ENCODE results near the gene ABI3. TPM values are rescaled to one million over a fixed set of nuclear protein-coding genes. Genes with fewer than 3 reads are reported as not detected.

Gene ABI3
- total RNA-seq, 3 donors from 2014 or later: 5.9 to 10.6 (median 7.2) TPM

DNA sequence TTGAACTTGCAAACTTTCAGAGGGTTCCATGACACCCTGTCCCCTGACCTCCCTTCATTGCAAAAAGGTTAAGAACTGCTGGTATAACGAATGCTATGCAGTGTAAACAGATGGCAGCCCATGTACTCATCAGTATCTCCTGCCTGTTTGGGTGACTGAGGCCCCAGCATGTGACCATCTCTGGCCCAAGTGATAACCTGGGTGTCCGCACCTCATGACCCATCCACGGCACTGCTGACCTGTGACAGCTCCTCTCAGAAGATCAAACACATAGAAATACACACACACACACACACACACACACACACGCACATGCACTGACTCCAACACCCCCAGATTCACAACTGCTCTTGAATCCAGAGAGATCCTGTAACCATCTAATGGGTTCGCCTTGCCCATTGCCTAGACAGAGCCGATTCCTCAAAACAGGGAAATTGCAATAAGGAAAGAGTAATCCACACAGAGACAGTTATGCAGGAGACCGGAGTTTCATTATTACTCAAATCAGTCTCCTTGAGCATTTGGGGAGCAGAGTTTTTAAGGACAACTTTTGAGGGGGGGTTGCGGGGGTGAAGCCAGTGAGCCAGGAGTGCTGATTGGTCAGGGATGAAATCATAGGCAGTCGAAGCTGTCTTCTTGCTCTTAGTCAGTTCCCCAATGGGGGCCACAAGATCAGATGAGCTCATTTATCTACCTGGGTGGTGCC is 31.3 kb downstream of the ABI3 start:
- H3K4me3 ChIP-seq: no peak overlapping the region
- no peaks in the 10 kb centered on the region for H3K36me3 ChIP-seq (ENCODE audit: low read depth)
- DNase-seq (no peak), ATAC-seq (no peak)
- TF ChIP-seq, protein P1, sequence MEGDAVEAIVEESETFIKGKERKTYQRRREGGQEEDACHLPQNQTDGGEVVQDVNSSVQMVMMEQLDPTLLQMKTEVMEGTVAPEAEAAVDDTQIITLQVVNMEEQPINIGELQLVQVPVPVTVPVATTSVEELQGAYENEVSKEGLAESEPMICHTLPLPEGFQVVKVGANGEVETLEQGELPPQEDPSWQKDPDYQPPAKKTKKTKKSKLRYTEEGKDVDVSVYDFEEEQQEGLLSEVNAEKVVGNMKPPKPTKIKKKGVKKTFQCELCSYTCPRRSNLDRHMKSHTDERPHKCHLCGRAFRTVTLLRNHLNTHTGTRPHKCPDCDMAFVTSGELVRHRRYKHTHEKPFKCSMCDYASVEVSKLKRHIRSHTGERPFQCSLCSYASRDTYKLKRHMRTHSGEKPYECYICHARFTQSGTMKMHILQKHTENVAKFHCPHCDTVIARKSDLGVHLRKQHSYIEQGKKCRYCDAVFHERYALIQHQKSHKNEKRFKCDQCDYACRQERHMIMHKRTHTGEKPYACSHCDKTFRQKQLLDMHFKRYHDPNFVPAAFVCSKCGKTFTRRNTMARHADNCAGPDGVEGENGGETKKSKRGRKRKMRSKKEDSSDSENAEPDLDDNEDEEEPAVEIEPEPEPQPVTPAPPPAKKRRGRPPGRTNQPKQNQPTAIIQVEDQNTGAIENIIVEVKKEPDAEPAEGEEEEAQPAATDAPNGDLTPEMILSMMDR (IDR thresholded peaks at IDR 0.05): no peak
- intact Hi-C loops (cut with DNase I, micrococcal nuclease): no loop called here
- no peaks in the 10 kb centered on the region for H3K4me1 ChIP-seq (ENCODE audit: low read depth)
- H3K9me3 ChIP-seq: no peaks in the 10 kb centered on the region

DNA sequence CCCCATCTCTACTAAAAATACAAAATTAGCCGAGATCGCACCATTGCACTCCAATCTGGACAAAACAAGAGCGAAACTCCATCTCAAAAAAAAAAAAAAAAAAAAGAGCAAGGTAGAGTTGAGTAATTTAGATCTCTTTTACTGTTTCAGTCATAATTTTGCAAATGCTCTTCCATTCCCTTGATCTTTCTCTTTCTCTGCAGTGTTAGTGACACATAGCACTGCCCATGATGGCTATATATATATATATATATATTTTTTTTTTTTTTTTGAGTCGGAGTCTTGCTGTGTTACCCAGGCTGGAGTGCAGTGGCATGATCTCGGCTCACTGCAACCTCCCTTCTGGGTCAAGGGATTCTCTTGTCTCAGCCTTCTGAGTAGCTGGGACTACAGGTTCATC is 32.3 kb downstream of the ABI3 start:
- ATAC-seq: no peak
- Histone ChIP-seq H3K9me3 (no peaks in the 10 kb centered on the region), H3K4me3 (no peak overlapping the region), H3K4me1 (ENCODE audit: low read depth) (no peaks in the 10 kb centered on the region), H3K36me3 (ENCODE audit: low read depth) (no peaks in the 10 kb centered on the region)
- TF ChIP-seq, protein P1 (IDR thresholded peaks at IDR 0.05): no peak
- DNase-seq: no peak
- intact Hi-C loops (cut with DNase I, micrococcal nuclease): no loop called here

DNA sequence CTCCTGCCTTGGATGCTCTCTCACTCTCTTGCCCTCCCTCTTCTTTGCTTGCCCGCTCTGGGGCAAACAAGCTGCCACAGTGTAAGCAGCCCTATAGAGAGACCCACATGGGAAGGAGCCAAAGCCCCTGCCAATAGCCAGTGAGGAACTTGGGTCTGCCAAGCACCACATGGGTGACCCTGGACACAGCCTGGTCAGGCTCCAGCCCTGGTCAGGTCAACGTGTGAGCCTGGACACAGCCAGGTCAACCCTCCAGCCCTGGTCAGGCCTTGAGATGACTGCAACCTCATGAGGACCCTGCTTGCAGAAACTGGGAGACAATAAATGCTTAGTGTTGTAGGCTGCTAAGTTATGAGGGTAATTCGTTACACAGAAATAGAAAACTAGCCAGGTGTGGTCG is 34.3 kb downstream of the ABI3 start:
- Histone ChIP-seq H3K4me3 (no peak overlapping the region), H3K9me3 (no peaks in the 10 kb centered on the region), H3K36me3 (ENCODE audit: low read depth) (no peaks in the 10 kb centered on the region), H3K4me1 (ENCODE audit: low read depth) (no peaks in the 10 kb centered on the region)
- TF ChIP-seq, protein P1 (IDR thresholded peaks at IDR 0.05): no peak
- no peak for ATAC-seq
- DNase-seq: no peak
- intact Hi-C loops (cut with DNase I, micrococcal nuclease): no loop called here

DNA sequence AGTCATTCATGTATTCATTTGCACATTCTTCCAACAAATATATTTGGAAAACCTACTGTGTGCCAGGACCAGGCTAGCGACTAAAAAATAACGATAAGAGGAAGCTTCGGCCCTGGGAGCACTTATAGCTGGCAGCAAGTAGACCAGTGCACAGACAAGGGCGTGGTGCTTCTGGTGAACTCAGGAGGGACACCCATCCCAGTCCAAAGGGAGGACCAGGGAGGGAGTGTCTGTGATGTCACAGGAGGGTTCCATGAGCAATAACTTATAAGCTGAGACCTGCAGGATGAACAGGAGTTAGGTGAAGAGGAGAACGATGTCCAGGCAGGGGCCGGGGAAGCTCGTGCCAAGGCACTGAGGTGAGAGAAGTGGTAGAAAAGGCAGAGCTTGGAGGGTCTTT is 37.4 kb downstream of the ABI3 start:
- no peak for ATAC-seq
- H3K9me3 ChIP-seq: no peaks in the 10 kb centered on the region
- TF ChIP-seq, protein P1 (IDR thresholded peaks at IDR 0.05): no peak
- no peak for DNase-seq
- no peak overlapping the region for H3K4me3 ChIP-seq
- H3K4me1 ChIP-seq (ENCODE audit: low read depth): no peaks in the 10 kb centered on the region
- intact Hi-C loops (cut with DNase I, micrococcal nuclease): no loop called here
- no peaks in the 10 kb centered on the region for H3K36me3 ChIP-seq (ENCODE audit: low read depth)

DNA sequence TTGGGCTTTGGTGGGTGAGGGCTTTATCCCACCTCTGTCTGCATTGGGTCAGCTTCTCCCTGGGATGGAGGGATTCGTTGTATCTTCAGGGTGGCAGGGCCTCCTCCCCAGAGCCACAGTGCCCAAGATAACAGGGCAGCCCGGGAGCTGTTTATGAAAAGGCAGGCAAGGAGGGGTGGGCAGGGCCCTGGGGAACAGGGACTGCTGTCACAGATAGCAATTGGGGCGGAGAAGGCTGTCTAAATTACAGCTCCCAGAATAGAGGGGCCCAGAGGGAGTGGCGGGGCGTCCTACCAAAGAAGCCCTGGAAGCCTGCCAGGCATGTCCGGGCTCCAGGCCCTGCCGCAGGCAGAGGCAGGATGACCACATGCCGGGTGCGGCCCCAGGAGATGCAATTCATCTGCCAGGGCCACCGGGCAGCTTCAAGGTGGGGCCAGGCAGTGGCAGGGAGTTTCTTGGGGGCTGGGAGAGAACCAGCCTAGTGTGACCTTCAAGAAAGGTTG is 38.8 kb downstream of the ABI3 start:
- DNase-seq: no peak

More for the DNA sequence above, 38.8 kb downstream of the ABI3 start:
- H3K4me3 ChIP-seq: no peak overlapping the region
- no peaks in the 10 kb centered on the region for H3K4me1 ChIP-seq (ENCODE audit: low read depth)
- ATAC-seq: peak; percentile 20
- H3K9me3 ChIP-seq: no peaks in the 10 kb centered on the region
- intact Hi-C loops (cut with DNase I, micrococcal nuclease): no loop called here
- H3K36me3 ChIP-seq (ENCODE audit: low read depth): no peaks in the 10 kb centered on the region
- TF ChIP-seq, protein P1 (IDR thresholded peaks at IDR 0.05): no peak

Measured in mucosa of descending colon (tissue), 3 donors.